Glutamatergic neuron (in vitro differentiated cells): Measurements from ENCODE around the gene PRKCE. TPM values are rescaled to one million over a fixed set of nuclear protein-coding genes. Genes with fewer than 3 reads are reported as not detected.

Source experiments
- DNase-seq: peaks from one replicate; pipeline ENCODE4 v3.0.0; 2022
- H3K27ac Mint-ChIP-seq: one replicate; pipeline ENCODE4 v1.8.0; 2020; ENCODE audit warnings: mild to moderate bottlenecking, mixed read lengths, inconsistent platforms; ENCODE audit not compliant: unreplicated experiment
- H3K27me3 Mint-ChIP-seq: one replicate; pipeline ENCODE4 v1.8.0; 2020; ENCODE audit warnings: mild to moderate bottlenecking, moderate library complexity, mixed read lengths, inconsistent platforms; ENCODE audit not compliant: unreplicated experiment
- H3K36me3 Mint-ChIP-seq: one replicate; pipeline ENCODE4 v1.8.0; 2020; ENCODE audit warnings: mild to moderate bottlenecking, mixed read lengths, inconsistent platforms; ENCODE audit not compliant: unreplicated experiment
- H3K4me1 Mint-ChIP-seq: one replicate; pipeline ENCODE4 v1.8.0; 2020; ENCODE audit warnings: mild to moderate bottlenecking, low read depth, mixed read lengths, inconsistent platforms; ENCODE audit not compliant: unreplicated experiment
- H3K4me3 Mint-ChIP-seq: one replicate; pipeline ENCODE4 v1.8.0; 2020; ENCODE audit warnings: mild to moderate bottlenecking, mixed read lengths, inconsistent platforms; ENCODE audit not compliant: unreplicated experiment
- H3K9me3 Mint-ChIP-seq: one replicate; pipeline ENCODE4 v1.8.0; 2020; ENCODE audit warnings: mild to moderate bottlenecking, moderate library complexity, mixed read lengths, inconsistent platforms; ENCODE audit not compliant: unreplicated experiment
- total RNA-seq: library from RNA; stranded (reverse); fragmentation: NEBNext Ultra II Directional; extraction: Animal tissue kit (Norgen Biotek cat#: 25700); gene quantifications from one replicate; pipeline ENCODE4 v1.2.1, GENCODE V29; 2021; ENCODE audit not compliant: unreplicated experiment
- TF ChIP-seq, protein P1 (sequence below): fragments of 200-600 bp; sonication (generic); IDR thresholded peaks from one replicate; pipeline ENCODE4 v1.5.0; 2021; ENCODE audit not compliant: partially characterized antibody, unreplicated experiment

PRKCE gene
- total RNA-seq, 1 donor from 2014 or later: 74.8 TPM

DNA sequence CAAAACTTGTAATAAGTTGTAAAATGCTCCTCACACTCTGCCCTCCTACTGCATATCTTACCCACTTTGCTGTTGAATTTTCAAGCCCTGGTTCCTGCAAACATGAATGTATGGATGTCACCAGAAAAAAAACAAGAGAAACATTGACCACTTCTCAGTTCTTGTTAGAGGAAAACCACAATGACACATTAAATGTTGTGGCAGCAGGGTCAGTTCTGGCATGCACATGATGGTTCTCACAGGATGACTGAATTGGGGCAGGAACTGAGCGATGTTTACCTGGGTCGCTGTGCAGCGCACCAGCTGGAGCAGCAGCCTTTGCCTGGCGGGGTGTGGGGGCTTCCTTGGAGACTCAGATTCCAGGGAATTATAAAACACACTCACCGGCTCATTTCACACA, 14.0 kb upstream of the PRKCE start:
- no peak overlapping the region for H3K4me3 Mint-ChIP-seq
- H3K27ac Mint-ChIP-seq: no peak overlapping the region
- no peaks in the 10 kb centered on the region for H3K4me1 Mint-ChIP-seq
- H3K27me3 Mint-ChIP-seq: no peaks in the 10 kb centered on the region
- H3K36me3 Mint-ChIP-seq: peaks cover 5% of the 10 kb centered on the region
- peaks cover 2% of the 10 kb centered on the region for H3K9me3 Mint-ChIP-seq
- no peak for DNase-seq
- TF ChIP-seq, protein P1, sequence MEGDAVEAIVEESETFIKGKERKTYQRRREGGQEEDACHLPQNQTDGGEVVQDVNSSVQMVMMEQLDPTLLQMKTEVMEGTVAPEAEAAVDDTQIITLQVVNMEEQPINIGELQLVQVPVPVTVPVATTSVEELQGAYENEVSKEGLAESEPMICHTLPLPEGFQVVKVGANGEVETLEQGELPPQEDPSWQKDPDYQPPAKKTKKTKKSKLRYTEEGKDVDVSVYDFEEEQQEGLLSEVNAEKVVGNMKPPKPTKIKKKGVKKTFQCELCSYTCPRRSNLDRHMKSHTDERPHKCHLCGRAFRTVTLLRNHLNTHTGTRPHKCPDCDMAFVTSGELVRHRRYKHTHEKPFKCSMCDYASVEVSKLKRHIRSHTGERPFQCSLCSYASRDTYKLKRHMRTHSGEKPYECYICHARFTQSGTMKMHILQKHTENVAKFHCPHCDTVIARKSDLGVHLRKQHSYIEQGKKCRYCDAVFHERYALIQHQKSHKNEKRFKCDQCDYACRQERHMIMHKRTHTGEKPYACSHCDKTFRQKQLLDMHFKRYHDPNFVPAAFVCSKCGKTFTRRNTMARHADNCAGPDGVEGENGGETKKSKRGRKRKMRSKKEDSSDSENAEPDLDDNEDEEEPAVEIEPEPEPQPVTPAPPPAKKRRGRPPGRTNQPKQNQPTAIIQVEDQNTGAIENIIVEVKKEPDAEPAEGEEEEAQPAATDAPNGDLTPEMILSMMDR: no peak

DNA sequence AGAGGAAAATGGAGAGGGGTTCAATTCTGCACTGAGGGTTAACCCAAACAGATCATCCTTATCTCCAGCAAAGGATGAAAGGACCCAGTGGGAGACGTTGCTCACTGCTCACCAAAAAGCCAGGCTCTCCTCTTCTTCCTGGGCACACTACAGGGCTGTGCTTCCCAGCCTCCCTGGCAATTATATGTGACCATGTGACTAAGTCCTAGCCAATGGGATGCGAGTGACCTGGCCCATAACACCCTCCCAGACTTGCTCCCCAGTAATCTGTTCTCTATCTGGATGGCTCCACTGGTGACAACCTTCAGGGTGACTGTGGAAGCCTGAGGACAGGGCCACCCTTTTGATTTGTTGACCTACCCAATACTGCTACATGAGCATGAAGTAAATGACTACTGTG, 10.9 kb upstream of the PRKCE start:
- DNase-seq: no peak
- H3K36me3 Mint-ChIP-seq: peaks cover 5% of the 10 kb centered on the region
- H3K4me3 Mint-ChIP-seq: no peak overlapping the region
- no peak overlapping the region for H3K27ac Mint-ChIP-seq
- peaks cover 5% of the 10 kb centered on the region for H3K27me3 Mint-ChIP-seq
- H3K4me1 Mint-ChIP-seq: peaks cover 3% of the 10 kb centered on the region
- TF ChIP-seq, protein P1: no peak
- H3K9me3 Mint-ChIP-seq: peaks cover 2% of the 10 kb centered on the region

DNA sequence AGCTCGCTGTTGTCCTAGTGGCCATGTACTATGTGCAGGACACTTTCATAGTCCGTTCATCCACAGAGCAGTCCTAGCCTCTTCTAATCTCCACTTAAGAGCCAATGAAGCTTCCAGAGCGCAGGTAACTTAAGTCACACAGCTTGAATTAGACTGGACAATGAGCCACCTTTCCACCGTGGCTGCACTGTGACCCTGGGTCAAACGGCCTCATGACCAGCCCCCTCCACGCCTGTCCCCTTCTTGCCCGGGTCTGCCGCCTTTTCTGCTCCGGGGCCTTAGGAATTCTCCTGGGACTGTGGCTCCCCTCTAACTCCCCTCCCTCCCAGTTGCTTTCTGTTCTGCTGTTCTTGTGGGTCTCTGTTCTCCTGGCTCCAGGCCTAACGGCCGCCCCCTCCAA, 8.4 kb upstream of the PRKCE start:
- peaks cover 5% of the 10 kb centered on the region for H3K27me3 Mint-ChIP-seq
- no peak for DNase-seq
- peaks cover 5% of the 10 kb centered on the region for H3K36me3 Mint-ChIP-seq
- peaks cover 2% of the 10 kb centered on the region for H3K9me3 Mint-ChIP-seq
- H3K4me1 Mint-ChIP-seq: peaks cover 11% of the 10 kb centered on the region
- TF ChIP-seq, protein P1: no peak
- no peak overlapping the region for H3K27ac Mint-ChIP-seq
- H3K4me3 Mint-ChIP-seq: no peak overlapping the region

DNA sequence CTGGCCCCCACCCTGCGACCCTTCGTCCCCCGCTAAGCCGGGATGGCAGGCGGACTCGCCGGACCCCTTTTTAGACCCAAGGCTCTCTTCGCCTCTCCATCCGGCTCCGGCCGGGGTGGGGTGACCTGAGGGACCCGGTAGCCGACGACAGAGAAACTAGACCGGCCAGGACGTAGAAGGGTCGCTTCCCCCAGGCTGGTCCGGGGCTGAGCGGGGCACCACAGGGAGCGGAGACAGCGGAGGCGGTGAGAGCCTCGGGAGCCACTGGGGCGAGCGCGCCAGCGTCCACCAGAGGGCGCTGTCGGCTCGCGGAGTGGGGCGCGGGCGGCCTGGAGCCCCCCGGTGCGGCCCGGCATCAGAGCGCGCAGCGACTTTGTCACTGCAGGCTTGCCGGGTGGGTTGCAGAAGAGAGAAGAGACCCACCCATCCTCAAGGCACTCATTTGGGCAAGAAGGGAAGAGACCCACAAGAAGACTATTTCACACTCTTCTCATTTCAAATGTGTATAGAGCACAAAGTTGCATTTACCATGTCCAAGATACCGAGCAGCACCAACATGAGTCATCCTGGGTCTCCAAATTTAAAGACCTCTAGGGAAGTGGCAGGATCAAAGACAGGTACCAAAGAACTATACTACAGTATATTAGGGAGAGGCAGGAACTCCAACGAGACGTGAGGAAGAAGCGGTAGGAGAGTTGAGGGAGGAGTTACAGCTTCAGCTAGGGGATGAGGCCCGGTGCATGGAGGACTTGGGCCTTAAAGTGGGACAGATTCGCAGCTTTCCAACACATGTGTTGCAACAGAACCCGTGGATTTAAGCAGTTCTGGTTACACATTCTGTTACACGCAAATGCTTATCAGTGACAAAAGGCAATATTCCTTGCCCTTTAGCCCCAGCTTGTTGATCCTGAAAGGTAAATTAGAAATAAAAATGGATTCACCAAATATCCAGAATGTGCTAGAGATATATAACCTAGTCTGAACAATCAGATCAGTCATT, 7.6 kb upstream of the PRKCE start:
- H3K4me3 Mint-ChIP-seq: no peak overlapping the region
- peaks cover 14% of the 10 kb centered on the region for H3K4me1 Mint-ChIP-seq
- H3K36me3 Mint-ChIP-seq: peaks cover 5% of the 10 kb centered on the region
- peaks cover 5% of the 10 kb centered on the region for H3K27me3 Mint-ChIP-seq
- peak; percentile 86 for DNase-seq
- TF ChIP-seq, protein P1: peak; percentile 99
- peaks cover 2% of the 10 kb centered on the region for H3K9me3 Mint-ChIP-seq
- no peak overlapping the region for H3K27ac Mint-ChIP-seq

DNA sequence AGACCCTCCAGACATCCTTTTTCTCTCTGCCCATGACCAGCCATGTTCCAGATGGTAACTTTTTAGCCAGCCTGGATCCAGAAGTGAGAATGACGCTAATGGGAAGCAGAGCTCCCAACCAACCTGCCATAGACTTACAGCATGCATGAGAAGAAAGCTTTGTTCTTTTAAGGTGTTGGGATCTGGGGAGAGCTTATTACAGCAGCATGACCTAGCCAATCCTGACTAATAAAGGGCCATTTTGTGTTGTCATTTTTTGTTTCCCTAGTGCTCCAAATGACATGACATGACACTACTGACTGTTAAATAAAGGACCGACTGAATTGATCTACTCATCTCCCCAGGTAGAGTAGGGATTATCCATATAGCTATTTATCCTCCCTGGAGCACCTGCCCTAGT, 5.2 kb upstream of the PRKCE start:
- no peak overlapping the region for H3K27ac Mint-ChIP-seq
- TF ChIP-seq, protein P1: peak; percentile 16
- H3K27me3 Mint-ChIP-seq: peaks cover 5% of the 10 kb centered on the region

More for the DNA sequence above, 5.2 kb upstream of the PRKCE start:
- H3K9me3 Mint-ChIP-seq: peaks cover 9% of the 10 kb centered on the region
- H3K4me1 Mint-ChIP-seq: peaks cover 20% of the 10 kb centered on the region
- DNase-seq: no peak
- H3K4me3 Mint-ChIP-seq: no peak overlapping the region
- peaks cover 2% of the 10 kb centered on the region for H3K36me3 Mint-ChIP-seq
